GM10248 (cell line): Measurements from ENCODE around the gene MED16.
A peak's percentile ranks its signal among the peaks of the same experiment; 100 is the strongest.

Source experiments
- CTCF ChIA-PET: fragments of 300-600 bp; sonication (Branson Sonifier 250); formaldehyde crosslinking; extraction: SDS; loops from one replicate; lab custom pipeline; 2021; ENCODE audit warnings: antibody characterized with exemption; lab: Yijun Ruan, JAX
- POLR2A ChIA-PET: fragments of 350-650 bp; sonication (Branson Sonifier 250); formaldehyde crosslinking; extraction: SDS; loops from one replicate; lab custom pipeline; 2020; ENCODE audit warnings: antibody characterized with exemption; lab: Yijun Ruan, JAX
- DNase-seq: peaks from one replicate; pipeline ENCODE4 v3.0.0; 2012; ENCODE audit errors: extremely low spot score
- CTCF ChIP-seq: IDR thresholded peaks from 2 replicates; pipeline ENCODE4 v1.5.1; 2012; ENCODE audit warnings: mild to moderate bottlenecking, low read depth; ENCODE audit errors: extremely low read depth, missing control alignments, control extremely low read depth

The MED16 gene

GRCh38 chr19:892894-893689 is at the start of gene MED16, which contains the start of gene RNU6-9:
Gene MED16, minus strand, starts transcription at chr19:893187. Its CDS starts 2,056 bp downstream, at chr19:891131.
Gene RNU6-9, plus strand, starts transcription at chr19:893484.
- TF ChIP-seq CTCF = no peak
- POLR2A ChIA-PET = interaction anchor here (0.5 to 1.8 kb wide), 4 partner anchors 10 to 1529 kb away, joined by 3 to 8 read pairs (median 4); no protein-coding TSS in a partner anchor
- CTCF ChIA-PET = interaction anchor here (0.7 to 3.5 kb wide), 6 partner anchors 12 to 373 kb away, joined by 3 to 21 read pairs (median 5); no protein-coding TSS in a partner anchor
- peak; percentile 99 for DNase-seq

- ChIA-PET POLR2A (no interaction called here), CTCF (interaction anchor here (1.3 kb wide), 1 partner anchor 9 kb away, joined by 3 read pairs; no protein-coding TSS in a partner anchor)
- TF ChIP-seq CTCF = no peak
- no peak for DNase-seq
Observed at GRCh38 chr19:942133-942645, 49.2 kb upstream of the MED16 start.

GRCh38 chr19:941292-942132 is 48.5 kb upstream of the MED16 start:
- POLR2A ChIA-PET = no interaction called here
- DNase-seq = no peak
- no peak for TF ChIP-seq CTCF
- CTCF ChIA-PET = interaction anchor here (1.3 kb wide), 1 partner anchor 8 kb away, joined by 3 read pairs; no protein-coding TSS in a partner anchor

GRCh38 chr19:940591-941291 is 47.8 kb upstream of the MED16 start:
- POLR2A ChIA-PET = no interaction called here
- CTCF ChIA-PET = interaction anchor here (1.2 to 1.3 kb wide), 2 partner anchors 41 to 43 kb away, joined by 3 read pairs; partner anchors contain the start of gene WDR18
- DNase-seq = no peak
- peak; percentile 18 for TF ChIP-seq CTCF

GRCh38 chr19:939922-940321 is 46.9 kb upstream of the MED16 start:
- CTCF ChIA-PET = interaction anchor here (1.2 to 1.3 kb wide), 2 partner anchors 42 to 44 kb away, joined by 3 read pairs; partner anchors contain the start of gene WDR18
- POLR2A ChIA-PET = no interaction called here
- no peak for TF ChIP-seq CTCF
- DNase-seq = no peak
